Measurements from ENCODE around the gene ANKS6.

ANKS6 gene

DNA sequence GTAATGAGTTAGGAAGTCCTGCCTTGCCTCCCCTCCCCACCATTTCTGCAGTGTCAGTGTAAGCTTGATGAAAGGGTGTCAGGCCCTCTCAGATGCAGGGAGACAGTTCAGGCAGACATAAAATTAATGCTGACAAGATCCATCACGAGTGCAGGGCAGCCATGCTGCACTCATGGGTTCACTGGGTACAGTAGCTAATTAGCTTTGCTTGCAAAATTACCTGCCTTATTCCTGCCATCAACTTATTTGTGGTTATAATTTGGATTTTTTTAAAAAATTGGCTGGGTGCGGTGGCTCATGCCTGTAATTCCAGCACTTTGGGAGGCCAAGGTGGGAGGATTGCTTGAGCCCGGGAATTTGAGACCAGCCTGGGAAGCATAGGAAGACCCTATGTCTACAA lies 29.1 kb upstream of the ANKS6 start:
- Mint-ChIP-seq H3K4me3 (no peak overlapping the region), H3K9me3 (no peaks in the 10 kb centered on the region), H3K36me3 (peaks cover 14% of the 10 kb centered on the region), H3K27ac (no peak overlapping the region), H3K4me1 (no peaks in the 10 kb centered on the region), H3K27me3 (no peaks in the 10 kb centered on the region)
- ATAC-seq: no peak

- Mint-ChIP-seq H3K4me1 (no peaks in the 10 kb centered on the region), H3K9me3 (no peaks in the 10 kb centered on the region), H3K4me3 (no peak overlapping the region), H3K27ac (no peak overlapping the region), H3K27me3 (no peaks in the 10 kb centered on the region), H3K36me3 (peaks cover 16% of the 10 kb centered on the region)
- ATAC-seq: no peak
Observed at GRCh38 chr9:98823666-98824334, 27.4 kb upstream of the ANKS6 start.

- no peak overlapping the region for H3K27ac Mint-ChIP-seq
- H3K4me1 Mint-ChIP-seq: no peaks in the 10 kb centered on the region
- H3K27me3 Mint-ChIP-seq: no peaks in the 10 kb centered on the region
- no peak for ATAC-seq
- no peaks in the 10 kb centered on the region for H3K9me3 Mint-ChIP-seq
- no peak overlapping the region for H3K4me3 Mint-ChIP-seq
- peaks cover 20% of the 10 kb centered on the region for H3K36me3 Mint-ChIP-seq
Observed at GRCh38 chr9:98822661-98823060, 26.3 kb upstream of the ANKS6 start.

GRCh38 chr9:98821831-98822230 lies 25.5 kb upstream of the ANKS6 start:
- no peak overlapping the region for H3K4me3 Mint-ChIP-seq
- peaks cover 15% of the 10 kb centered on the region for H3K36me3 Mint-ChIP-seq
- no peak overlapping the region for H3K27ac Mint-ChIP-seq
- H3K4me1 Mint-ChIP-seq: no peaks in the 10 kb centered on the region
- ATAC-seq: no peak
- no peaks in the 10 kb centered on the region for H3K9me3 Mint-ChIP-seq
- H3K27me3 Mint-ChIP-seq: no peaks in the 10 kb centered on the region

GRCh38 chr9:98819231-98819630 lies 22.9 kb upstream of the ANKS6 start:
- Mint-ChIP-seq H3K4me1 (no peaks in the 10 kb centered on the region), H3K27me3 (no peaks in the 10 kb centered on the region)
- ATAC-seq: no peak

DNA sequence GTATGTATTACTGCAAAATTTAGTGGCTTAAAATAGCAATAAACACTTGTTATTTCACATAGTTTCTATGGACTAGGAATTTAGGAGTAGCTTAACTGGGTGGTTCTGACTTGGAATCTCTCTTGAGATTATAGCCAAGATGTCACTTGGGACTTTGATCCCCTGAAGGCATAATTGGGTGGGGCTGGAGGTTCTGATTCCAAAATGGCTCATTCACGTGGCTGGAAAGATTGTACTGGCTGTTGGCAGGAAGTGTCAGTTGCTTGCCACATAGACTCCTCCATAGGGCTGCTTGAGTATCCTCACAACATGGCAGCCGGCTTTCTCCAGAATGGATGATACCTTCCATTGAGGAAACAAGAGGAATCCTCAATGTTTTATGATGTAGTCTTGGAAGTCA lies 22.4 kb upstream of the ANKS6 start:
- no peak for ATAC-seq
- Mint-ChIP-seq H3K27ac (no peak overlapping the region), H3K27me3 (no peaks in the 10 kb centered on the region), H3K9me3 (no peaks in the 10 kb centered on the region), H3K36me3 (peaks cover 13% of the 10 kb centered on the region), H3K4me3 (no peak overlapping the region), H3K4me1 (no peaks in the 10 kb centered on the region)

More at GRCh38 chr9:98819231-98819630, 22.9 kb upstream of the ANKS6 start:
- Mint-ChIP-seq H3K9me3 (no peaks in the 10 kb centered on the region), H3K4me3 (no peak overlapping the region), H3K36me3 (peaks cover 13% of the 10 kb centered on the region), H3K27ac (no peak overlapping the region)

DNA sequence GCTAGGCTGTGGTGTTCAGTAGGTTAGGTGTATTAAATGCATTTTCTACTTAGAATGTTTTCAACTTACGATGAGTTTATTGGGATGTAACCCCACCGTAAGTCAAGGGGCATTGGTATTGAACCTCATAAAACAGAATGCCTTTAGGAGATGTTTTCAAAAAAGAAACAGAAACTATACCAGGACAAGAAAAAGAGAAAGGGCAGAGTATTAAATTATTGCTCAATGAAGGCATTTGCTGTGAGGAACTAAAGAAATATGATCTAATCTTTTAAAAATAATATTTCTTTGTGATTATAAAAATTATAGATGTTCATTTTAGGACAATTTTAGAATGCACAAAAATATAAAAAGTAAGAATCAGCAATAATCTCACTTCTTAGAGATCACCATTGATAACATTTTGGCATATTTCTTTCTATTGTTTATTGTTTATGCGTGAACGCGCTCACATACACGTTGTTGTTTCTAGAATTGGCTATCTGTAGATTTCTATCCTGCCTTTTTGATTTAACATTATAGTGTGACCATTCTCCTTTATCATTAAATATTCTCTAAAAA lies 19.1 kb upstream of the ANKS6 start:
- no peak overlapping the region for H3K27ac Mint-ChIP-seq
- no peak overlapping the region for H3K4me3 Mint-ChIP-seq
- H3K27me3 Mint-ChIP-seq: no peaks in the 10 kb centered on the region
- ATAC-seq: no peak
- H3K9me3 Mint-ChIP-seq: peaks cover 5% of the 10 kb centered on the region
- peaks cover 13% of the 10 kb centered on the region for H3K36me3 Mint-ChIP-seq
- peaks cover 7% of the 10 kb centered on the region for H3K4me1 Mint-ChIP-seq

DNA sequence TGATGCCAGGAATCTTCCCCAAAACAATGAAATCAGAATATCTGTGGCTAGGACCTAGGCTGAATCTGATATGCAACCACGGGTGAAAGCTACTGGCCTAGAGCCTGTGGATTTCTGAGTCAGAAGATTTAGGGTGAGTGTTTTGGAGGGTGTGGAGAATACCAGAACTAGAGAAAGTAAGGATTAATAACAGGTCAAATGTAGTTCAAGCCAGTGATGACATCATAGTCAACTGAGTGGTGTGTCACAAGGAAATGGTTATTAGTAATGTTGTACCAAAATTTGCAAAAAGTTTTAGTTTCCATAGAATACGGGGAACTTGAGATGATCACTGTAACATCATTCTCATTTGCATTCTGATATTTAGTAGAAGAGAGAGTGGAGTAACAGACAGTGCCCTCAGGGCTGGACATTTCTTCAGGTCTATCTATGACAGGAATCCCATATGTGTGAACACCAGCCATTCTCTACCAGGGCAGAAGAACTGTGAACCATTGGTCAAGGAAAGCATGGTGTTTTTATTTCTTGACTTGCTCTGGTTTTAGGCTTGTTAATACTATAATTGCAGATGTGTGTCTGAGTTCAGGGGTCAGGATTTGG lies 14.8 kb upstream of the ANKS6 start:
- Mint-ChIP-seq H3K4me1 (peaks cover 29% of the 10 kb centered on the region), H3K36me3 (peaks cover 7% of the 10 kb centered on the region), H3K4me3 (no peak overlapping the region), H3K27me3 (peaks cover 12% of the 10 kb centered on the region), H3K27ac (no peak overlapping the region), H3K9me3 (peaks cover 5% of the 10 kb centered on the region)
- no peak for ATAC-seq

GRCh38 chr9:98810102-98810842 lies 13.9 kb upstream of the ANKS6 start:
- no peak overlapping the region for H3K27ac Mint-ChIP-seq

GRCh38 chr9:98809311-98810101 lies 13.2 kb upstream of the ANKS6 start:
- Mint-ChIP-seq H3K36me3 (peaks cover 7% of the 10 kb centered on the region), H3K4me3 (peak overlapping the region; percentile 8), H3K9me3 (peaks cover 5% of the 10 kb centered on the region), H3K27ac (no peak overlapping the region), H3K27me3 (peaks cover 12% of the 10 kb centered on the region), H3K4me1 (peaks cover 29% of the 10 kb centered on the region)
- ATAC-seq: no peak

More at GRCh38 chr9:98810102-98810842, 13.9 kb upstream of the ANKS6 start:
- H3K4me1 Mint-ChIP-seq: peaks cover 29% of the 10 kb centered on the region
- peaks cover 12% of the 10 kb centered on the region for H3K27me3 Mint-ChIP-seq
- peaks cover 7% of the 10 kb centered on the region for H3K36me3 Mint-ChIP-seq
- H3K4me3 Mint-ChIP-seq: no peak overlapping the region
- peaks cover 5% of the 10 kb centered on the region for H3K9me3 Mint-ChIP-seq
- ATAC-seq: no peak

GRCh38 chr9:98808875-98809274 lies 12.5 kb upstream of the ANKS6 start:
- Mint-ChIP-seq H3K4me3 (peak overlapping the region; percentile 82), H3K4me1 (peaks cover 29% of the 10 kb centered on the region), H3K9me3 (peaks cover 5% of the 10 kb centered on the region), H3K27me3 (peaks cover 12% of the 10 kb centered on the region), H3K36me3 (peaks cover 7% of the 10 kb centered on the region), H3K27ac (peak overlapping the region; percentile 63)
- ATAC-seq: no peak

- Mint-ChIP-seq H3K27me3 (peaks cover 12% of the 10 kb centered on the region), H3K4me3 (peak overlapping the region; percentile 82), H3K4me1 (peaks cover 29% of the 10 kb centered on the region), H3K27ac (peak overlapping the region; percentile 63), H3K36me3 (peaks cover 7% of the 10 kb centered on the region), H3K9me3 (peaks cover 5% of the 10 kb centered on the region)
- no peak for ATAC-seq
Observed at GRCh38 chr9:98808411-98808815, 12.1 kb upstream of the ANKS6 start.

DNA sequence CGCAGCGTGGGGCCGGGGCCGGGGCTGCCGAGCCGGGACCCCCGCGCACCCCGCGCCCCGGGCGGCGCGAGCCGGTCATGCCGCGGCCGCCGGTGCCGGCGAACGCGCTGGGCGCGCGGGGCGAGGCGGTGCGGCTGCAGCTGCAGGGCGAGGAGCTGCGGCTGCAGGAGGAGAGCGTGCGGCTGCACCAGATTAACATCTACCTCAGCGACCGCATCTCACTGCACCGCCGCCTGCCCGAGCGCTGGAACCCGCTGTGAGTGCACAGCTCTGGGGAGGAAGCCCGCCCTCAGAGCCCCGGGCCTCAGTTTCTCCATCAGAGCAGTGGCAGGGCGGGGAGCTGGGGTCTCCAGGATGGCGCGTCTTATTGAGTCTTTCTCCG lies 11.4 kb upstream of the ANKS6 start:
- ATAC-seq: peak; percentile 68
- Mint-ChIP-seq H3K27me3 (peaks cover 12% of the 10 kb centered on the region), H3K4me1 (peaks cover 29% of the 10 kb centered on the region), H3K27ac (peak overlapping the region; percentile 63), H3K9me3 (peaks cover under 1% of the 10 kb centered on the region), H3K4me3 (peak overlapping the region; percentile 82), H3K36me3 (peaks cover 2% of the 10 kb centered on the region)

GRCh38 chr9:98807070-98807813 lies 10.9 kb upstream of the ANKS6 start, which contains the start of gene GALNT12:
Gene GALNT12 (plus strand): TSS chr9:98807670. CDS start chr9:98807699, 29 bp downstream.
- no peaks in the 10 kb centered on the region for H3K9me3 Mint-ChIP-seq
- peaks cover 29% of the 10 kb centered on the region for H3K4me1 Mint-ChIP-seq
- H3K27ac Mint-ChIP-seq: peak within 1 kb of the TSS; percentile 63
- ATAC-seq: peak; percentile 88
- H3K4me3 Mint-ChIP-seq: peak within 1 kb of the TSS; percentile 91
- no peaks in the 10 kb centered on the region for H3K36me3 Mint-ChIP-seq
- H3K27me3 Mint-ChIP-seq: peaks cover 12% of the 10 kb centered on the region

All from stimulated activated memory B cell treated with anti-CD40 and anti-IgM and Interleukin-4, amounts not matched to agents 10 μg/mL and 1 μg/mL and 100 μg/mL, for 72 hours (primary cell).